Cardiac muscle cell (in vitro differentiated cells and primary cell): ENCODE data around the gene CEP170B. TPM values are rescaled to one million over a fixed set of nuclear protein-coding genes. Genes with fewer than 3 reads are reported as not detected.

ENCODE experiments used
- DNase-seq, 2 donors: peaks; one replicate each; pipeline versions ENCODE4 v3.0.0 to v3.0.0-alpha.2; 2010 to 2017; ENCODE audit warnings: low read depth in 1 of 2, low spot score in 1 of 2
- H3K27ac ChIP-seq: fragments of 200-600 bp; sonication (generic); 2 replicates; pipeline ENCODE4 v1.5.1; 2016
- H3K27me3 ChIP-seq: fragments of 200-600 bp; sonication (generic); 2 replicates; pipeline ENCODE4 v1.6.0; 2016; ENCODE audit warnings: control low read depth
- H3K36me3 ChIP-seq: fragments of 200-600 bp; sonication (generic); 2 replicates; pipeline ENCODE4 v1.5.1; 2016; ENCODE audit warnings: control low read depth
- H3K4me1 ChIP-seq: fragments of 200-600 bp; sonication (generic); 2 replicates; pipeline ENCODE4 v1.8.1; 2017; ENCODE audit warnings: low read depth, mild to moderate bottlenecking, mixed run types
- H3K4me3 ChIP-seq: fragments of 200-600 bp; sonication (generic); 2 replicates; pipeline ENCODE4 v1.5.1; 2016; ENCODE audit warnings: mild to moderate bottlenecking
- H3K9me3 ChIP-seq: fragments of 200-600 bp; sonication (generic); 2 replicates; pipeline ENCODE4 v1.5.1; 2017; ENCODE audit warnings: low read depth, mild to moderate bottlenecking, control low read depth
- polyA plus RNA-seq: library from polyadenylated mRNA; unstranded; fragments of >200 nt; fragmentation: Nextera tagmentation; extraction: Ambion mirVana; gene quantifications from 2 replicates; pipeline ENCODE4 v1.2.1, GENCODE V29; 2016
- total RNA-seq: library from RNA; depleted of rRNA; stranded (reverse); fragments of >200 nt; gene quantifications from 2 replicates; pipeline ENCODE4 v1.2.3, GENCODE V29; 2016
- TF ChIP-seq, protein P1 (sequence below): IDR thresholded peaks from 2 replicates; pipeline ENCODE4 v1.5.1; 2012; ENCODE audit warnings: low read depth, mild to moderate bottlenecking, low read length

CEP170B gene
- total and polyA plus RNA-seq, 2 experiments from 2014 or later, result 8.3 to 39.5 TPM

DNA sequence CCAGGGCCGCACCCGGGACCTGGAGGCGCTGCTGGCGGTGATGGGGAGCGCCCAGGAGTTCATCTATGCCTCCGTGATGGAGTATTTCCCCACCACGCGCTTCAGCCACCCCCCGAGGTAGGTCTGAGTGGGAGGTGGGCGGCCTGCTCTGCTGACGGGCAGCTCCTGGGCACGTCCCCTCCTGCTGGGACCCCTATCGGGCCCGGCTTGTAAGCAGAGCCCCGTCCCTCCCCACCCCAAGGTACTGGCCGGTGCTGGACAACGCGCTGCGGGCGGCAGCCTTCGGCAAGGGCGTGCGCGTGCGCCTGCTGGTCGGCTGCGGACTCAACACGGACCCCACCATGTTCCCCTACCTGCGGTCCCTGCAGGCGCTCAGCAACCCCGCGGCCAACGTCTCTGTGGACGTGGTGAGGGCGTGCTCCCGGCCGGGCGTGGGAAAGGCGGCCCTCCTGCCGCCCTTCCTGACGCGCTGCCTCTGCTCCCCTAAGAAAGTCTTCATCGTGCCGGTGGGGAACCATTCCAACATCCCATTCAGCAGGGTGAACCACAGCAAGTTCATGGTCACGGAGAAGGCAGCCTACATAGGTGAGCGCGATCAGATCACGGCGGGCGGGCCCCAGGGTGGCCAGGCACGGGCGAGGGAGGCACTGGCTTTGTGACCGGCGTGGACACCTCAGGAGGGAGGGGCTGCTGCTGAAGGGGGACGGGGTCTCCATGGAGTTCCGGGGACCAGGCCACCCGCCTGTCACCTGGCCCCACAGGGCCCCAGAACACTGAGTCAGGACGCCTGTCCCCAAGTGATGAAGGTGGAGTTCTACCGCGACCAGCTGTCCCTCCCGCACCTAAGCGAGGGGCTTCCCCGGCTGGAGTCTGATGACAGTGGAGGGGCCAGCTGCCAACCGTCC is 67.0 kb downstream of the CEP170B start:
- Histone ChIP-seq H3K27me3 (peaks cover 64% of the 10 kb centered on the region), H3K4me1 (peaks cover 31% of the 10 kb centered on the region), H3K9me3 (no peaks in the 10 kb centered on the region), H3K4me3 (peak overlapping the region; percentile 38), H3K36me3 (no peaks in the 10 kb centered on the region), H3K27ac (no peak overlapping the region)
- DNase-seq, result peak; percentile 6 to 47
- TF ChIP-seq, protein P1, sequence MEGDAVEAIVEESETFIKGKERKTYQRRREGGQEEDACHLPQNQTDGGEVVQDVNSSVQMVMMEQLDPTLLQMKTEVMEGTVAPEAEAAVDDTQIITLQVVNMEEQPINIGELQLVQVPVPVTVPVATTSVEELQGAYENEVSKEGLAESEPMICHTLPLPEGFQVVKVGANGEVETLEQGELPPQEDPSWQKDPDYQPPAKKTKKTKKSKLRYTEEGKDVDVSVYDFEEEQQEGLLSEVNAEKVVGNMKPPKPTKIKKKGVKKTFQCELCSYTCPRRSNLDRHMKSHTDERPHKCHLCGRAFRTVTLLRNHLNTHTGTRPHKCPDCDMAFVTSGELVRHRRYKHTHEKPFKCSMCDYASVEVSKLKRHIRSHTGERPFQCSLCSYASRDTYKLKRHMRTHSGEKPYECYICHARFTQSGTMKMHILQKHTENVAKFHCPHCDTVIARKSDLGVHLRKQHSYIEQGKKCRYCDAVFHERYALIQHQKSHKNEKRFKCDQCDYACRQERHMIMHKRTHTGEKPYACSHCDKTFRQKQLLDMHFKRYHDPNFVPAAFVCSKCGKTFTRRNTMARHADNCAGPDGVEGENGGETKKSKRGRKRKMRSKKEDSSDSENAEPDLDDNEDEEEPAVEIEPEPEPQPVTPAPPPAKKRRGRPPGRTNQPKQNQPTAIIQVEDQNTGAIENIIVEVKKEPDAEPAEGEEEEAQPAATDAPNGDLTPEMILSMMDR, result no peak

DNA sequence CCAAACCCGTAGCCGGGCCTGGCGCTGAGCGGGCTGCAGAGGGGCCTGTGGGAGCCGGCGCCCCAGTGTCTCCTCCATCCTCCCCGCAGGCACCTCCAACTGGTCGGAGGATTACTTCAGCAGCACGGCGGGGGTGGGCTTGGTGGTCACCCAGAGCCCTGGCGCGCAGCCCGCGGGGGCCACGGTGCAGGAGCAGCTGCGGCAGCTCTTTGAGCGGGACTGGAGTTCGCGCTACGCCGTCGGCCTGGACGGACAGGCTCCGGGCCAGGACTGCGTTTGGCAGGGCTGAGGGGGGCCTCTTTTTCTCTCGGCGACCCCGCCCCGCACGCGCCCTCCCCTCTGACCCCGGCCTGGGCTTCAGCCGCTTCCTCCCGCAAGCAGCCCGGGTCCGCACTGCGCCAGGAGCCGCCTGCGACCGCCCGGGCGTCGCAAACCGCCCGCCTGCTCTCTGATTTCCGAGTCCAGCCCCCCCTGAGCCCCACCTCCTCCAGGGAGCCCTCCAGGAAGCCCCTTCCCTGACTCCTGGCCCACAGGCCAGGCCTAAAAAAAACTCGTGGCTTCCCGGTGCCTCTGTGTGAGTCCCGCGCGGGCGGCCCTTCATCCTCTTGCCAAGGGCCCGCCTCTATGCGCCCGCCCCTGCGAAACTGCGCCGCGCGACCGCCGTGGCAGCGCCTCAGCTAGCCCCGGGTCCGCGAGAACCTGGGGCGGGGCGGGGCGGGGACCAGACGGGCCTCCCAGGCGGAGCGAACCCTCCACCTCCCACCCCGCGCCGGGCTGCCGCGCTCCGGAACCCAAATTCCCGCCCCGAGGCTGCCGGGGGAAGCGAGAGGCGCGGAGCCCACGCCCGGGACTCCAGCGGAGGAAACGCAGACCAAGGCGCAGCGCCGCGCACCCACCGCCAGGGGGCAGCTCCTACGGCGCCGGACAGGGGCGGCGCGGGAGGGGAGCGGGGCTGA is 67.9 kb downstream of the CEP170B start:
- peak; percentile 88 to 89 for DNase-seq
- no peaks in the 10 kb centered on the region for H3K9me3 ChIP-seq
- H3K36me3 ChIP-seq, result no peaks in the 10 kb centered on the region
- H3K27me3 ChIP-seq, result peaks cover 73% of the 10 kb centered on the region
- TF ChIP-seq, protein P1, result peak; percentile 66
- H3K27ac ChIP-seq, result no peak overlapping the region
- H3K4me3 ChIP-seq, result peak overlapping the region; percentile 38
- peaks cover 22% of the 10 kb centered on the region for H3K4me1 ChIP-seq

DNA sequence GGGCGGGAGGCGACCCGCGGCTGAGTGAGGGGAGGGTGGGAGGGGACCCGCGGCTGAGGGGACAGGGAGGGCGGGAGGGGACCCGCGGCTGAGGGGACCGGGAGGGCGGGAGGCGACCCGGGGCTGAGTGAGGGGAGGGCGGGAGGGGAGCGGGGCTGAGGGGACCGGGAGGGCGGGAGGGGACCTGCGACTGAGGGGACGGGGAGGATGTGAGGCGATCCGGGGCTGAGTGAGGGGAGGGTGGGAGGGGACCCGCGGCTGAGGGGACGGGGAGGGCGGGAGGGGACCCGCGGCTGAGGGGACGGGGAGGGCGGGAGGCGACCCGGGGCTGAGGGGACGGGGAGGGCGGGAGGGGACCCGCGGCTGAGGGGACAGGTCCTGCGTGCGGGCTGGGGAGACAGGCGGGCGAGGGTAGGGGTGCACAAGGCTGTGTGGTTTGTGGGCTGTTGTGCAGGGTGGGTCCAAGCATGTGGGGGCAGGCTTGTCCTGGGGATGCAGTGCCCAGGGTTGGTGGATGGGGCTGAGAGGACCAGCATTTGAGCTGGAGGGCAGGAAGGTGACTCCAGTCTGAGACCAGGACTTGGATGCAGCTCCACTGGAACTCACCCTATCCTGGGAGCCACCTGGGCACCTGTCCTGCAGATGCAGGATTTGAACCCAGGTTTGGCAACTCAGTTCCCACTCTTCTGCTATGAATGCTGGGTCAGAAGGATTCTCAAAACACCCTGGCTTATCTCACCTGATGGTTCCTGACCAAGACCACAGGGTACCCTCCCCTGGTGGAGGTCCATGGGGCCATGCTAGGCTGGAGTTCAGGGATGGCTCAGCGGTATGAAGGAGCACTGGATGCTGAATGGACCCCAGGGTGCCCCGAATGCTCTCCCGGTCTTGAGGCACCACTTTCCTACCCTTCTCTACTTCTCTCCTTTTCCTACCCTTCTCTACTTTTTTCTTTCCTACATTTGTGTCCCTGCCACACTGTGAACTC is 69.0 kb downstream of the CEP170B start:
- H3K4me1 ChIP-seq, result peaks cover 14% of the 10 kb centered on the region
- no peak overlapping the region for H3K27ac ChIP-seq
- TF ChIP-seq, protein P1, result no peak
- no peak for DNase-seq
- H3K4me3 ChIP-seq, result peak overlapping the region; percentile 38
- no peaks in the 10 kb centered on the region for H3K36me3 ChIP-seq
- peaks cover 84% of the 10 kb centered on the region for H3K27me3 ChIP-seq
- no peaks in the 10 kb centered on the region for H3K9me3 ChIP-seq

DNA sequence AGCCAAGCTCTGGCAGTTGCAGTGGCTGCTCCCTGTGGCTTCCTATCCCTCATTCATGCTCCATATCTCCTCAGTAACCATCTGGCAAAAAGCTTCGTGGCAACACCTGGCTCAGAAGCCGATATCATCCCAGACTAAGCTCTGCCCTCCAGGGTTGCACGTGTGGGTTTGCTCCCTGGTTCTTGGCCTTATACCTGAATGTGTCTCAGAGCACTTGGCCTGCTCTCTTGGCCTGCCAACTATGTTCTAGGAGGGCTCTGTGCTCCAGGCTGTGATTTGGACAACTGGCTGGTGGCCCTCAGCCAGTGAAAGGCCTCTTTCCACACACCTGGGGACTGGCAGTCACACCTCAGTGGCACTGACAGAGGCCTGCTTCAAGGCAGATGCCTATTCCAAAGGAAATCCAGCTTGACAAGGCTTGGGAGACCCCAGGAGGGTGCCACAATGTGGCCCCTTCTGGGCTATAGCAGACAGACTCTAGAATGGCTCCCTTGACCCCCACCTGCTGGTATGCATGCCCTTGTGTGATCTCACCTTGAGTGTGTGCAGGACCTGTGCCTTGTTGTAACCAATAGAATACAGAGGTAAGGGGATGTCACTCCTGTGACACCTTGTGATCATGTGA is 70.1 kb downstream of the CEP170B start:
- H3K27me3 ChIP-seq, result peaks cover 95% of the 10 kb centered on the region
- no peak overlapping the region for H3K4me3 ChIP-seq
- no peaks in the 10 kb centered on the region for H3K36me3 ChIP-seq
- no peak for DNase-seq
- TF ChIP-seq, protein P1, result no peak
- H3K9me3 ChIP-seq, result no peaks in the 10 kb centered on the region
- peaks cover 10% of the 10 kb centered on the region for H3K4me1 ChIP-seq
- H3K27ac ChIP-seq, result no peak overlapping the region
